Fibroblast of upper back skin (primary cell): ENCODE data around the gene OR51A7.
"Not testable (repeated sequence)": the region's sequence is repeated elsewhere in the genome, so short reads cannot be mapped to it uniquely, and the experiment has no call there.

ENCODE experiments used
- DNase-seq: peaks from one replicate; pipeline ENCODE4 v3.0.0-alpha.2; 2013

The OR51A7 gene, protein sequence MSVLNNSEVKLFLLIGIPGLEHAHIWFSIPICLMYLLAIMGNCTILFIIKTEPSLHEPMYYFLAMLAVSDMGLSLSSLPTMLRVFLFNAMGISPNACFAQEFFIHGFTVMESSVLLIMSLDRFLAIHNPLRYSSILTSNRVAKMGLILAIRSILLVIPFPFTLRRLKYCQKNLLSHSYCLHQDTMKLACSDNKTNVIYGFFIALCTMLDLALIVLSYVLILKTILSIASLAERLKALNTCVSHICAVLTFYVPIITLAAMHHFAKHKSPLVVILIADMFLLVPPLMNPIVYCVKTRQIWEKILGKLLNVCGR

DNA sequence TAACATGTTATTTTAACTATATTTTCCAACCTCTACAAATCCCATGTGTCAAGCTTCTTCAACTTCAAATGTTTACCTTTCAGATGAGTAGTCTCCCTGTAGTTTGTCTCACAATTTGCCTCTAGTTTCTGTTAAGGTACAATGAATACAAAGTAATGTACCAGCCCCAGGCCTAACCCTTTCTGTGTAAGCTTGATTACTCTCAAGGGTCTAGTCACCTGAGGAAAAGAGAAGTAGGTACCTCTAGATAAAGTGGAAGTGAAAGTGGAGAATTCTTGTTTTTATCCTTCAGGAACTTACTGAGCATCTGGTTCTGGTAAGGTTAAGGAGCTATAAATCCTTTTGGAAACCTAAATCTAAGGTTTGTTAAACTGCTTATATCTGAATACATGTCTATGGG is at the start of gene OR51A7:
OR51A7 (plus strand) TSS at position 300 of the 400 bp plus-strand sequence. CDS start 3,587 bp downstream, outside the sequence.
- DNase-seq = no peak

GRCh38 chr11:4854286-4854685 is 49.3 kb upstream of the OR51A7 start:
- not testable (repeated sequence) for DNase-seq

DNA sequence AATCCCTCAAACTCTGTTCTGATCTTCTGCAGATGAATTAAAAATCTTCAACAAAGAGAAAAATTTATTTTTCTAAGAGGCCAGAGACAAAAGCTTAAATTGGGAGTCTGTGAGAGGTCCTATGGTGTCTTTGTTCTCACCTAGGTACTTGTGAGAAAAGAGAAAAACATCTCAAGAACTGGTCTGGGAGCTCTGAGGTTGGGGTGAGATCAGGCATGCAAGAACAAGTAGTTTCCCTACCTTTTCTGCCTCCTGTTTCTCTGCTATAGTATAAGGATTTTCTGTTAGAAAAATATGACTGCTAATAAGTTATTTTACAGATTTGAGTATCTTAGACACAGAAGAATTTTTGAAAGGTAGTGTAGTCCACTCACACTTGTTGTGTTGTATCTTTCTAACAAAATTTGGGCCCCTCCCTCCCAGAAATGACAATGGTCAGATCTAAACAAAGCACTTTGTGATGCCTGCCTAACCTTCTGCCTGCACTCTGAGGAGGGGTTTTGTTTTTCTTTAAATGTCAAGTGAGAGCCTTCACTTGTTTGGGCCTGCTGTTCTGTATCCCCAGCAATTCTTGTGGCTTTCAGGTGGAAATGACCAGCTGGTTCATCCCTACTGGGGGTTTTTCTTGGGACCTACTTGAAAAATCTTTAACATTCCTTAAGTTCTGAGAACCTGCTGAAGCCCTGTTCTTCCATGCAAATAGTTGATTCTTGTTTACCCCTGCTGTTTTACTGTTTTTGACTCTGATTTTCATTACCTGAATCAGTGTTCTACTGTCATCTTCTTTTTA is 40.9 kb upstream of the OR51A7 start:
- DNase-seq = no peak

GRCh38 chr11:4863876-4864275 is 39.7 kb upstream of the OR51A7 start:
- no peak for DNase-seq

DNA sequence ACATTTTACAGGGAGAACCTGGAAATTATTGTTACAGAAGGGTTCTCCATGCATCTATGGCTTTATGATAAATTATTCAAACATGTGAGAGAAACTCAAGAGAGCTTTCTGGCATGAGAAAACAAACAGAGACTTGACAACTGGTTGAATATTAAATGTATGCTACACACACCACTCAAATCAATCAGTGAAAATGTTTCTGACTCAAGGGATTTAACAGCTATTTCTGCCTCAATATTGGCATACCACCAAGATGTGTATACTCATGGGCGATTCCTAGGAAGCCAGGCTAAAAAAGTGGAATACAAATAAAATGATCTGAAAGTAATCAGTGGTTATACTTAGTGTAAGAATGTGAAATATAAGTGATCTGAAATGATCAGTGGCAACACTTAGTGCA is 37.7 kb upstream of the OR51A7 start:
- peak; percentile 26 for DNase-seq

GRCh38 chr11:4881188-4881587 is 22.4 kb upstream of the OR51A7 start:
- peak; percentile 6 for DNase-seq

- peak; percentile 85 for DNase-seq
These were observed 21.6 kb upstream of the OR51A7 start, which contains the start of gene OR51T1 for GRCh38 chr11:4881860-4882500. OR51T1 (plus strand) TSS chr11:4881900; CDS start chr11:4881900, 0 bp downstream.

DNA sequence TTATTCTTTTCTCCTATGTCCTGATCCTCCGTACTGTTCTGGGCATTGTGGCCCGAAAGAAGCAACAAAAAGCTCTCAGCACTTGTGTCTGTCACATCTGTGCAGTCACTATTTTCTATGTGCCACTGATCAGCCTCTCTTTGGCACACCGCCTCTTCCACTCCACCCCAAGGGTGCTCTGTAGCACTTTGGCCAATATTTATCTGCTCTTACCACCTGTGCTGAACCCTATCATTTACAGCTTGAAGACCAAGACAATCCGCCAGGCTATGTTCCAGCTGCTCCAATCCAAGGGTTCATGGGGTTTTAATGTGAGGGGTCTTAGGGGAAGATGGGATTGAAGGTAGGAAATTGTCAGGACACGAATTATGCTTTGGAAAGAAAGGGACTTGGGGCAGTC is 21.0 kb upstream of the OR51A7 start:
- DNase-seq = no peak

GRCh38 chr11:4884361-4884760 is 19.2 kb upstream of the OR51A7 start:
- peak; percentile 31 for DNase-seq

GRCh38 chr11:4886186-4886585 is 17.4 kb upstream of the OR51A7 start:
- no peak for DNase-seq

DNA sequence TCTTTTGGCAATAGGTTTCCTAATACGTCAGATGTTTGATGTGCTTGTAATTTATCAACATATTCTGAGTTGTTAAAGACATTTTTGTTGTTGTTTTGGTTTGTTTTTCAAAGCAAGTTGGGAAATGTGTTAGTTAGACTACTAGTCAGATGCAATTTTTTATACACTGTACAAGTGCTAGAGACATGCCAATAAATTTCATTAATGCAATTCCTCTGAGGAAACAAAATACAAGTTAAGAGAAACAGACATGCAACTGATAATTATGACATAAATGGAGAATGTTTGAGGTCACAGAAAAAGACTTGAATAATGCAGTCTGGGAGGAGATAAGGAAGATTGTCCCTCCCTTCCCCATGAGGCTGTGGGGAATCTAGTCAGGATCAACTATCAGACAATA is 16.0 kb upstream of the OR51A7 start:
- DNase-seq = peak; percentile 2

- no peak for DNase-seq
These were observed 13.3 kb upstream of the OR51A7 start for GRCh38 chr11:4890279-4890678.

GRCh38 chr11:4891996-4892640 is 11.5 kb upstream of the OR51A7 start:
- peak; percentile 94 for DNase-seq

GRCh38 chr11:4916581-4916980 is 13.0 kb downstream of the OR51A7 start:
- no peak for DNase-seq

DNA sequence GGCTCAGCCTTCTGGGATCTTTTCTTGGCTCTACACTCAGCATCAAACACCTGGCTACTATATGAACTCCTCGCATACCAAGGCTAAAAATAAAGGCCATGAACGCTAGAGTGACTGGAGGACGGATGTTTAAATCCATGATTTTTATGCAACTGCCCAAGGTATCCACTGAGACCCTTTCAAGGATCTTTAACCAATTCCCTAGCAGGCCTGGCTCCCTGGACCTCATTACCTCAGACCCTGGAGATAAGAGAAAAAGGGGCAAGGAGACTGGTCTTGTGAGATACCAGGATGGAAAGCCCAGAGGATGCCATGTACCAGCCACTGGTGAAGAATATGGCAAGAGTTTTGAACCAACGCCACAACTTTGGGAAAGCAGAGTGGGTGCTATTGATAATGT is 15.7 kb downstream of the OR51A7 start, which contains the start of gene OR51G2:
OR51G2 (minus strand) TSS at position 101 of the 400 bp plus-strand sequence. CDS start 3,687 bp downstream, outside the sequence.
- DNase-seq = no peak

DNA sequence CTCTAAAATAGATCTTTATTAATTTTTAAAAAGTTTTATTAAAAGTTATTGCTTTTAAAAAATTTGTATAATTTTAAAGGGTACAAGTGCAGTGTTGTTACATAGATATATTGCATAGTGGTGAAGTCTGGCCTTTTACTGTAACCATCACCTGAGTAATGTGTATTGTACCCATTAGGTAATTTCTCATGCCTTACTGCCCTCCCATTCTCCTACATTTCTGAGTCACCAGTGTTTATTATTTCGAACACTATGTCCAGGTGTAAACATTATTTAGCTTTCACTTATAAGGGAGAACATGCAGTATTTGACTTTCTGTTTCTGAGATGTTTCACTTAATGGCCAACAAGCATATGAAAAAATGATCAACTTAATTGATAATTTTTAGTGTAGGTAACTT is 18.2 kb downstream of the OR51A7 start:
- DNase-seq = no peak

- no peak for DNase-seq
These were observed 18.7 kb downstream of the OR51A7 start for GRCh38 chr11:4922304-4922703.

DNA sequence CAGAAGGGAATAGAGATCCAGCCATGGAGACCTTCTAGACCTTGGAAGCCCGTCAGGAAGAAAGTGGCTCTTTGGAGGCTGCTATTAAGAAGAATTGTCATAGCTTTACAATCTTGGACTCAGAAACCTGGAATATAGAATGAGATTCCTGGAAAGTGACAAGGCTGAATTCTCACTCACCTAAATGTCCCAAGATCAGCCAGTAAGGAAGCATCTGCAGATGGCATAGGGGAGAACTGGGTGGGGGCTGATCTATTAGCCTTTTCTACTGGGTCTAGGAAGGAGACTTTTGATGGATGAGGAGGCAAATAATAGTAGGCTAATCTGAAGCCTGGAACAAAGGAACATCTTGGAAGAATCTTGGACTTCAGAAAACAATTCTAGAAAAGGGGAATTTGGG is 20.7 kb downstream of the OR51A7 start, which contains the start of gene OR51G1:
OR51G1 (minus strand) TSS at position 101 of the 400 bp plus-strand sequence; CDS start at position 101, 0 bp downstream.
- DNase-seq = no peak

DNA sequence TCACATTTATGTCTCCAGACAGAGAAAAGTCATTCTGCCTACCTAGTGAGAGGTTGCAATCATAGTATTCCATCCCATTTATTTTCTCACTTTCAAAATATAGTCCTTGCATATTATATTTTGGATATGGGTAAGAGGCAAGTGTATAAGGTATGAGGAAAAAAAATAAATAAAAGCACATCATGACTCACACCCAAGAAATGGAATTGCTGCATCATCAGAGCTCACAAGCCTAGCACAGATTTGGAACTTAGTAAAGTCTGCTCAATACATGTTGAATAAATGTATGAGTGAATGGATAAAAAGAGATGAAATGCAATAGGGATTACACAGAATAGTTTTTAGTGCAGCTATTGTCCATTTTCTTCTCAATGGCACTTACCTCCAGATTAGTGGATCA is 23.0 kb downstream of the OR51A7 start:
- peak; percentile 1 for DNase-seq

DNA sequence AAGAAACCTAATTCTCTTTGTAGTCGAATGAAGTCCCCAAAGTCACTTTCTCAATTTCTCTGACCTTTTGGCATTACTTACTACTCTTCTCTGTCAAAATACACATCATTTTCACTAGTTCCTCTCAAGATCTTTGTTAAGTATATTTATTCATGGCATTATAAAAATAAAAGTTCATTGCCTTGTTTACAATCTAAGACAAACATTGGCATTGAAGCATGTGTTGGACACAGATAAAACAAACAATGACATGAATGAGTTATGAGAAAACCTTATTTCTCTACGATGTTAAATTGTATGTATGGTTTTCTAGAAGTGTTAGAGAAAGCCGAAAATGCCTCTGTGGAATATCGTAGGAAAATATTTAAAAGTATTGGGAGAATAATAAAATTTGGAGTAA is 29.2 kb downstream of the OR51A7 start:
- DNase-seq = no peak

DNA sequence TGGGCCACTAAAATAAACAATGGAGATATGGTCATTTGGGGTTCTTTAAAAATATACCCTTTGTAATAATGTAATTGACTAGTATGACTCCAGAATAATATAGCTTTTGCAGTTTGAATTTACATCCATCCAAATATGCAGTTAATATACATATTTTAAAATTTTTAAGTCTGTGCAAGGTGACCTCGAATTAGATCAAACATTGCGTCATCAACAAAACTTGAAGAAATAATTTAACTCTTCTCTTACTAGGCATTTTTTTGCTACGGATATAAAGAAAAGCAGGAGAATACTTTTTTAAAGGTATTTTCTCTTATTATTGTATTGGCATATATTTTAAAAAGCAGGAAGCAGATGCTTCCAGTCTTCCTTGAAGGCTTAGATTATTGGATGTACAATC is 33.2 kb downstream of the OR51A7 start:
- no peak for DNase-seq

- DNase-seq = no peak
These were observed 43.9 kb downstream of the OR51A7 start, which contains the start of gene OR51A4 for GRCh38 chr11:4947505-4947904. OR51A4 (minus strand) TSS chr11:4947605; CDS start chr11:4947100, 505 bp downstream.

DNA sequence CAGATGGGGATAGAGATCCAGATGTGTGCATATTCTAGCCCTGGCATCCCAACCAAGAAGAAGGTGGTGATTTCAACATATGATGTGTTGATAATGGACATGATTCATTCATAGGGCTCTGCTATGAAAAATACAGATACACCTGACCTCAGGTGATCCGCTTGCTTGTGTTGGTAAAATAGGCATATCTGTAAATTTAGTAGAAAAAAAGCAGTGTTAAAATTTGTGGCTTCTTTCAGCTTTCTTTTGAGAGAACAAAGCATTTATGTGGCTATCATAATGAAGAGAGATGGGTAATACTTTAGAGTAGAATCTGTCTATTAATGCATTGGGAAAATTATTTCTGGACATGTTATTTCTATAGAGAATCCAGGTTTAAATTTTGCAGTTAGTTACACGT is 52.0 kb downstream of the OR51A7 start, which contains the start of gene OR51A2:
OR51A2 (minus strand) TSS at position 101 of the 400 bp plus-strand sequence; CDS start at position 101, 0 bp downstream.
- not testable (repeated sequence) for DNase-seq
